ENCODE results near the gene TRPV4.

DNA sequence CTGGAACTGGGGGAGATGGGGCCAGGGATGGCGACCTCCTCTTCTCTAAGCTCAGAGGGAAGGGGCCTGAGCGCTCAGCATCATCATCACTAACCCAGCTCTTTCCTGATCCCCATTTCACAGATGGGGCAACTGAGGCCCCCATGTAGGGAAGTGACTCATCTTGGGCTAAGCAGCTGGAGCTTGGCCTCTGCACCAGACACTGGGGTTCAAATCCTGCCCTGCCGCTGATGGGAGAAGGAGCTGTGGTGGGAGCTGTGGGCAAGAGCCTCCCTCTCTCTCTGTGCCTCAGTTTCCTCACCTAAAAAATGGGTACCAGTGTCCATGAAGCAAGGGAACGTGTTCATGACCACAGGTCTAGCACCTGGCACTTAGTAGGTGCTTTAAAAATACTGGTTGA lies 2.6 kb upstream of the TRPV4 start:
- no peak for TF ChIP-seq POLR2A (conservative IDR thresholded peaks at IDR 0.05)
- TF ChIP-seq GABPB1 (CRISPR knock-in tag; IDR thresholded peaks at IDR 0.05) = no peak
- no peak for TF ChIP-seq ZNF24 (IDR thresholded peaks at IDR 0.05)
- TF ChIP-seq JUND (IDR thresholded peaks at IDR 0.05; ENCODE audit: borderline replicate concordance, low read depth, low read length) = no peak
- no peak for TF ChIP-seq JUND (tag; IDR thresholded peaks at IDR 0.05; ENCODE audit: borderline replicate concordance, low read depth, low read length)
- TF ChIP-seq, protein P1, sequence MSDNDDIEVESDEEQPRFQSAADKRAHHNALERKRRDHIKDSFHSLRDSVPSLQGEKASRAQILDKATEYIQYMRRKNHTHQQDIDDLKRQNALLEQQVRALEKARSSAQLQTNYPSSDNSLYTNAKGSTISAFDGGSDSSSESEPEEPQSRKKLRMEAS (CRISPR knock-in tag; IDR thresholded peaks at IDR 0.05) = no peak
- TF ChIP-seq POLR2AphosphoS5 (IDR thresholded peaks at IDR 0.05; ENCODE audit: control insufficient read depth, insufficient read depth, low read depth, low read length) = no peak
- no peak for TF ChIP-seq ZKSCAN8 (CRISPR knock-in tag; IDR thresholded peaks at IDR 0.05)
